Measurements from ENCODE around the gene INPP5D.

DNA sequence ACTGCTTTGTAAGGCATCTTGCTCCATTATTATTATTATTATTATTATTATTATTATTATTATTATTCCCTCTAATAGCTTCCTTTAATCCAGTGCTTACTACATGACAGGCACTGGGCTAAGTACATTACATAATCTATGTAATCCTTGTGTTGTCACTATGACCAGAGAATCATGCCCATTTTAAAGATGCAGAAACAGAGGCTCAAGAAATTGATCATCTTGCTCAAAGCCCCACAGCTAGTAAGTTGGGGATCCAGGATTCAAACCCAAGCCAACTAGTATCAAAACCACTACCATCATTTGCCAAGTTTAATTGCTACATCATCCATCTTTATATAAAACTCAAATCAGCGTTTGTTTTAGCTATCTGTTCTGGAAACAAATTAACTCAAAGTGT is 46.5 kb upstream of the INPP5D start:
- TF ChIP-seq, protein P1, sequence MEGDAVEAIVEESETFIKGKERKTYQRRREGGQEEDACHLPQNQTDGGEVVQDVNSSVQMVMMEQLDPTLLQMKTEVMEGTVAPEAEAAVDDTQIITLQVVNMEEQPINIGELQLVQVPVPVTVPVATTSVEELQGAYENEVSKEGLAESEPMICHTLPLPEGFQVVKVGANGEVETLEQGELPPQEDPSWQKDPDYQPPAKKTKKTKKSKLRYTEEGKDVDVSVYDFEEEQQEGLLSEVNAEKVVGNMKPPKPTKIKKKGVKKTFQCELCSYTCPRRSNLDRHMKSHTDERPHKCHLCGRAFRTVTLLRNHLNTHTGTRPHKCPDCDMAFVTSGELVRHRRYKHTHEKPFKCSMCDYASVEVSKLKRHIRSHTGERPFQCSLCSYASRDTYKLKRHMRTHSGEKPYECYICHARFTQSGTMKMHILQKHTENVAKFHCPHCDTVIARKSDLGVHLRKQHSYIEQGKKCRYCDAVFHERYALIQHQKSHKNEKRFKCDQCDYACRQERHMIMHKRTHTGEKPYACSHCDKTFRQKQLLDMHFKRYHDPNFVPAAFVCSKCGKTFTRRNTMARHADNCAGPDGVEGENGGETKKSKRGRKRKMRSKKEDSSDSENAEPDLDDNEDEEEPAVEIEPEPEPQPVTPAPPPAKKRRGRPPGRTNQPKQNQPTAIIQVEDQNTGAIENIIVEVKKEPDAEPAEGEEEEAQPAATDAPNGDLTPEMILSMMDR (conservative IDR thresholded peaks at IDR 0.05 in 1 of 2, IDR thresholded peaks at IDR 0.05 in 1 of 2; ENCODE audit: low read depth in 1 of 2, low read length in 2 of 2) = no peak
- TF ChIP-seq EZH2 (IDR thresholded peaks at IDR 0.05; ENCODE audit: low read length, missing control alignments) = no peak

Measured in fibroblast of lung (primary cell).